Stimulated activated naive B cell treated with anti-CD40 and anti-IgM and Interleukin-4, amounts not matched to agents 10 μg/mL and 1 μg/mL and 100 μg/mL, for 72 hours (primary cell): ENCODE data around the gene RHOT2.
"Not testable (repeated sequence)": the region's sequence is repeated elsewhere in the genome, so short reads cannot be mapped to it uniquely, and the experiment has no call there.

Source experiments
- ATAC-seq, 2 donors: fragments of 150-1000 bp; cut with Tn5 transposase; replicated peaks; 2 replicates each; pipeline ENCODE4 v1.10.0; 2021; ENCODE audit warnings: moderate library complexity in 1 of 2
- DNase-seq: peaks from one replicate; pipeline ENCODE4 v3.0.0; 2021
- H3K27ac Mint-ChIP-seq: one replicate; pipeline ENCODE4 v1.8.0; 2022; ENCODE audit warnings: mild to moderate bottlenecking, mixed read lengths
- H3K27me3 Mint-ChIP-seq, 2 donors: one replicate each; pipeline ENCODE4 v1.8.0; 2022; ENCODE audit warnings: mixed read lengths in 2 of 2
- H3K36me3 Mint-ChIP-seq, 2 donors: one replicate each; pipeline ENCODE4 v1.8.0; 2022; ENCODE audit warnings: mixed read lengths in 2 of 2, mild to moderate bottlenecking in 1 of 2
- H3K4me1 Mint-ChIP-seq, 2 donors: one replicate each; pipeline ENCODE4 v1.8.0; 2022; ENCODE audit warnings: mixed read lengths in 2 of 2, mild to moderate bottlenecking in 1 of 2
- H3K4me3 Mint-ChIP-seq, 2 donors: one replicate each; pipeline ENCODE4 v1.8.0; 2022; ENCODE audit warnings: mild to moderate bottlenecking in 2 of 2, mixed read lengths in 2 of 2, moderate library complexity in 1 of 2
- H3K9me3 Mint-ChIP-seq, 2 donors: one replicate each; pipeline ENCODE4 v1.8.0; 2022; ENCODE audit warnings: mixed read lengths in 2 of 2, mild to moderate bottlenecking in 1 of 2

RHOT2 gene

DNA sequence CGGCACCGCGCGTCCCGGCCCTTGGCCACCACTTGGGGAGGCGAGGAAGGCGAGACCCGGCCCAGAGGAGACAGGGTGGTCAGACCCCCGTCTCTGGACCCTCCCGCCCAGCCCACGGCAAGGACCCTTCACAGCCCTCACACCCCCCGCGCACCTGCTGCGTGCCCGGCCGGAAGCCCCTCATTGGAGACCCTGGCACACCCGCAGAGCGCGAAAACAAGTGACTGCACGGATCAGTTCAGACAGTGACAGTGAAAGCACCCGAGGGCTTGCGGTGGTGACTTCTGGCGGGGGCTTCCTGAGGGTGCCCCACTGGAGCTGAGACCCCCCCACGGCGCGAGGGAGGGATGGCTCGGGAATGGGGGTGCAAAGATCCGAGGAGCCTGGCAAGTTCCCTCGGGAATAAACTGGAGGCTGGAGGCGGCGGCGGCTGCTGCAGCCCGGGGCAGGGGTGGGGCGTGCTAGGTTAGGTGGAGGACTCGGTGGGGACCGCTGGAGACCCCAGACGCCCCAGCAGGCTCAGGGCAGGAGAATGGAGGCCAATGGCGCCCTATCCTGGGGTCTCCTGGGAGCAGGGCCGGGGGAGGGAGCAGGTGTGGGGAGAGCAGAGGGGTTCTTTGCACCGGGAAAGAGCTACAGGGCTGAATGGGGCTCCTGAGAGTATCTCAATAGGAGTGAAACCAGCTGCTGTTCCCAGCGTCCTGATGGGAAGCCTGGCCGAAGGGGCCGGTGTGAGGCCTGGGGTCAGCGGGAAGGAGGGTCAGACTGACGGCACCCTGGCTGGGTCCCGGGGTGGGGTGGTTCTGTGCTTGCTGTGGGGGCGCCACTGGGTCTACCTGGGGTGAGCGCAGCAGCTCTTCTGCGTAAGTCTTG lies 38.5 kb downstream of the RHOT2 start:
- DNase-seq (no peak), ATAC-seq (no peak)
- Mint-ChIP-seq H3K9me3 (no peaks in the 10 kb centered on the region), H3K27me3 (peaks cover 64 to 84% of the 10 kb centered on the region in 2 donors), H3K4me3 (peak overlapping the region in 1 of 2 donors; percentile 21), H3K36me3 (peaks cover 0 to 3% of the 10 kb centered on the region in 2 donors), H3K27ac (no peak overlapping the region), H3K4me1 (peaks cover 7 to 11% of the 10 kb centered on the region in 2 donors)

DNA sequence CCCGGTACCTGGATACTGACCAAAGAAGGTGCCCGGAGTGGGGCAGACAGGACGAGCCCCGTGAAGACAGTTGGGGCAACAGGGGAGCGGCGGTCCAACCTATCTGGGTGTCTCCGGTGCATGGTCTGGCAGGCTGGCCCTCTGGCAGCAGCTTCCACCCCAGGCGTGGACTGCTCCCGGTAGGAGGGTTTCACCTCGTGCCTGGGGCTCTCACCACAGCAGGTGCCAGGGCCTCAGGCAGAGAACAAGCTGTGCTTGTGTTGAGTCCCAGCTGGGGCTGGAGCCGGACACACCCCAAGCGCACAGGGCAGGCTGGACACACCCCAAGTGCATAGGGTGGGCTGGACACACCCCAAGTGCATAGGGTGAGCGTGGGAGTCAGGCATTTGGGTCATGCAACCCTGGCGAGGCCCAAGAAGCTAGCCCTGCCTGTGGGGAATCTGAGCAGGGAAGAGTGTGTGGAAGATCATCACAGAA lies 39.2 kb downstream of the RHOT2 start:
- Mint-ChIP-seq H3K27me3 (peaks cover 57 to 81% of the 10 kb centered on the region in 2 donors), H3K4me3 (no peak overlapping the region), H3K27ac (no peak overlapping the region), H3K4me1 (peaks cover 7 to 11% of the 10 kb centered on the region in 2 donors), H3K9me3 (no peaks in the 10 kb centered on the region), H3K36me3 (peaks cover 0 to 3% of the 10 kb centered on the region in 2 donors)
- DNase-seq = no peak
- ATAC-seq = no peak

DNA sequence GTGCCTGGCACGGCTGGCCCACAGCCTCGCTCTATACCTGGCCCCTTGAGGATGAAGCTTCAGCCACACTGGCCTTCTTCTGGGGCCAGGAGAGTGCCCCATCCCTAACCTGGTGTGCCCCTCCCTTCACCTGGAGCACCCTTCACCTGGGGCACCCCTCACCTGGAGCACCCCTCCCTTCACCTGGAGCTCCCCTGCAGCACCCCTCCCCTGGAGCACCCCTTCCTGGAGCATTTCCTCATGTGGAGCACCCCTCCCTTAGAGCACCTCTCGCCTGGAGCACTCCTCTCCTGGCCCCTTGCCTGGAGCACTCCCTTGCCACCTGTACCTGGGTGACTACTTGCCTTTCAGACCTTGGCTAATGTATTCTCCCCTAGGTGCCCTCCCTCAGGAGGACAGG lies 40.1 kb downstream of the RHOT2 start:
- DNase-seq (no peak), ATAC-seq (no peak)
- H3K27ac Mint-ChIP-seq = no peak overlapping the region
- H3K36me3 Mint-ChIP-seq = no peaks in the 10 kb centered on the region
- H3K27me3 Mint-ChIP-seq = peaks cover 53 to 78% of the 10 kb centered on the region in 2 donors
- no peak overlapping the region for H3K4me3 Mint-ChIP-seq
- H3K9me3 Mint-ChIP-seq = no peaks in the 10 kb centered on the region
- peaks cover 4 to 11% of the 10 kb centered on the region in 2 donors for H3K4me1 Mint-ChIP-seq

DNA sequence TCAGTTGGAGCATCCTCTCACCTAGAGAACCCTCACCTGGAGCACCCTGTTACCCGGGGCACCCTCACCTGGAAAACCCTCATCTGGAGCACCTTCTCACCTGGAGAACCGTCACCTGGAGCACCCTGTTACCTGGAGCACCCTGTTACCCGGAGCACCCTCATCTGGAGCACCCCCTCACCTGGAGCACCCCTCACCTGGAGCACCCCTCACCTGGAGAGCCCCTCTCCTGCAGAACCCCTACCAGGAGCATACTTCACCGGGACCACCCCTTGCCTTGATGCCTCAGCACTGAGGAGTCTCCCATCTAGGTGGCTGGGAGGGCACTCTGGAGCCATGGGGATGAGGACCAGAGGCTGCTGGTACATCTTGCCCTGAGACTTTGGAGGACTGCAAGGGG lies 41.0 kb downstream of the RHOT2 start:
- H3K27ac Mint-ChIP-seq = no peak overlapping the region
- no peaks in the 10 kb centered on the region for H3K36me3 Mint-ChIP-seq
- H3K27me3 Mint-ChIP-seq = peaks cover 49 to 72% of the 10 kb centered on the region in 2 donors
- ATAC-seq (no peak), DNase-seq (no peak)
- H3K9me3 Mint-ChIP-seq = no peaks in the 10 kb centered on the region
- H3K4me3 Mint-ChIP-seq = no peak overlapping the region
- peaks cover 4 to 11% of the 10 kb centered on the region in 2 donors for H3K4me1 Mint-ChIP-seq

DNA sequence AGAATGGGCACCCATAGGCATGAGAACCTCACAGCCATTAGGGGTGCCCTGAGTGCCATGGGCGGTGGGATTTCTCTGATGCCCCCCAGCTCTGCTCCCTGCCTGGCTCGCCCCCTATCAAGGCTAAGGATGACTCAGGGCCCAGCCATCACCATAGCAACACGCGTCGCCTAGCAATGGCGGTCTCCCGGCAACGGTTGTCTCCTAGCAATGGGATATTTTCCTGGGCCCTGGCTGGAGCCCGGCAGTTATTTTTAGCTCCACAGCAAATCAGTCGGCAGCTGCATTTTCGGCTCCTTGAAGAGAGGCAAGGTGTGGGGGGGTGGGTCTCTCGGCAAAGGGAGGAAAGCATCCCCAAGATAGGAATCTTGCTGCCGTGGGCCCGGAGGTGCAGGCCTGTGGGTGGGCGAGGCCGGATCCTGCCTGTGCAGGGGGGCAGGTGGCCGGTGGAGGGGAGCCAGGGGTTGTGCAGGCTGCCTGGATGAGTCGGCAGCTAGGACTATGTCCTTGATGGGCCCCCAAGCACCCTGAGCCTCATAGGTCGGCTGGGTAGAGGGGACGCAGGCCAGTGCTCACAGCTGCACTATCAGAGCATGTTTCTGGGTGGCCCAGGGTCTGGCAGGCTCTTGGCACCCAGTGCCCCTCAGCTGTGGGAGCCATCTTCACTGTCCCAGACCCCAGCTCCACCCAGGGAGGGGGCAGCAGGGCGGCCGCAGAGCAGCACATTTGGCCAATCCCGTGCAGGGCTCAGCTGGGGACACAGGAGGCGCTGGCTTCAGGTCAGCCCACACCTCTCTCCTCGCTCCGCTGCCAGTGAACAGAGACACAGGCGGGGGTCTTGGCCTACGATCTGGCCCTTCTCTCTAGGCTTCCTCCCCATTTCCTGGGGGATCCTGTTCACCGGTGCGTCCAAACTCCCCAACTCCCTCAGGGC lies 41.9 kb downstream of the RHOT2 start:
- H3K9me3 Mint-ChIP-seq = no peaks in the 10 kb centered on the region
- H3K4me1 Mint-ChIP-seq = peaks cover 2 to 18% of the 10 kb centered on the region in 2 donors
- peaks cover 52 to 71% of the 10 kb centered on the region in 2 donors for H3K27me3 Mint-ChIP-seq
- H3K27ac Mint-ChIP-seq = no peak overlapping the region
- H3K4me3 Mint-ChIP-seq = no peak overlapping the region
- ATAC-seq (no peak), DNase-seq (no peak)
- no peaks in the 10 kb centered on the region for H3K36me3 Mint-ChIP-seq

- ATAC-seq (no peak), DNase-seq (no peak)
- Mint-ChIP-seq H3K36me3 (no peaks in the 10 kb centered on the region), H3K4me3 (no peak overlapping the region), H3K27ac (no peak overlapping the region), H3K27me3 (peaks cover 52 to 71% of the 10 kb centered on the region in 2 donors), H3K9me3 (no peaks in the 10 kb centered on the region), H3K4me1 (peaks cover 2 to 18% of the 10 kb centered on the region in 2 donors)
Measured at GRCh38 chr16:710500-711075, 42.7 kb downstream of the RHOT2 start.

GRCh38 chr16:711084-711483 lies 43.2 kb downstream of the RHOT2 start:
- Mint-ChIP-seq H3K4me1 (peaks cover 4 to 20% of the 10 kb centered on the region in 2 donors), H3K4me3 (no peak overlapping the region), H3K36me3 (no peaks in the 10 kb centered on the region), H3K27me3 (peaks cover 52 to 73% of the 10 kb centered on the region in 2 donors), H3K9me3 (no peaks in the 10 kb centered on the region), H3K27ac (no peak overlapping the region)
- ATAC-seq (no peak), DNase-seq (no peak)

DNA sequence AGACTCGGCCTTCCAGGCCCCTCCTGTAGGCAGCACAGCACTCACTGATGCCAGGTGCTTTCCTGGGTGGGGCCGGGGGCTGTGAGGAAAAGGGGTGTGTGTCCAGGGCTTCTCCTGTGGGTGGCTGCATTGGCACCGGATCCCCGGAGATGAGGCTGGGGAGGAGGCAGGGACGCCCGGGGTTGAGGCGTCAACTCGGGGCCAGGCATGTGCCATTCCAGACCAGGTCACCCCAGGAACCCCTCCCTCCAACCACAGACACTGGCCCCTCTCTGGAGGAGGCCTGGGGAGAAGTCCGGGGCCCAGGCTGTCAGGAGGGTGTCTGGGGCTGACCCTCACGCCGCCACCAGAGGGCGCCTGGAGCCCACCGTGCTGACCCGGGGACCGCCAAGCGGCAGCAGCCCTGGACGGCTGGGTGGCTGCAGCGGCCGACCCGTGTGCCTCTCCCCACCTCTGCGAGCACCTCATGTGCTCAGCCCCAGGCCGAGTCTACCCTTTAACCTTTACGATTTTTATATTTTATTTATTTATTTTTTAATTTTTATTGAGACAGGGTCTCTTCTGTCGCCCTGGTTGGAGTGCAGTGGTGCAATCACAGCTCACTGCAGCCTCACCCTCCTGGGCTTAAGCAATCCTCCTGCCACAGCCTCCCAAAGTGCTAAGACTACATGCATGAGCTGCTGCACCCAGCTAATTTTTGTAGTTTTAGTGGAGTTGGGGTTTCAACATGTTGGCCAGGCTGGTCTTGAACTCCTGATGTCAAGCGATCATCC lies 43.8 kb downstream of the RHOT2 start:
- DNase-seq (peak; percentile 63), ATAC-seq (peak; percentile 73 to 74)
- Mint-ChIP-seq H3K27ac (no peak overlapping the region), H3K36me3 (no peaks in the 10 kb centered on the region), H3K9me3 (no peaks in the 10 kb centered on the region), H3K4me1 (peaks cover 5 to 19% of the 10 kb centered on the region in 2 donors), H3K27me3 (peaks cover 50 to 73% of the 10 kb centered on the region in 2 donors), H3K4me3 (no peak overlapping the region)

DNA sequence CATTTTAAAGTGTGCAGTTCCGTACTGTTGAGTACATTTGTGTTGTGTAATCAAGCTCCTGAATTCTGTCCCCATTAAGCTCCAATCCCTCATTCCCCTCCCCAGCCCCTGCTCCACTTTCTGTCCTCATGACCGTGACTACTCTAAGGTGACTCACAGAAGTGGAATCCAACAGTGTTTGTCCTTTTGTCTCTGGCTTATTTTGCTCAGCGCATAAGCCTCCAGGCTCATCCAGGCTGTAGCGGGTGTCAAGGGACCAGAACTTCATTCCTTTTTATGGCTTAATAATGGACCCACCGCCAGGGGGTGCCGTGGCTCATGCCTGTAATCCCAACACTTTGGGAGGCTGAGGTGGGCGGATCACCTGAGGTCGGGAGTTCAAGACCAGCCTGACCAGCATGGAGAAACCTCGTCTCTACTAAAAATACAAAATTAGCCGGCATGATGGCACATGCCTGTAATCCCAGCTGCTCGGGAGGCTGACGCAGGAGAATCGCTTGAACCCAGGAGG lies 44.9 kb downstream of the RHOT2 start:
- Mint-ChIP-seq H3K4me1 (peaks cover 5 to 17% of the 10 kb centered on the region in 2 donors), H3K27me3 (peaks cover 41 to 62% of the 10 kb centered on the region in 2 donors)
- not testable (repeated sequence) for H3K4me3 Mint-ChIP-seq, ATAC-seq, H3K9me3 Mint-ChIP-seq, H3K36me3 Mint-ChIP-seq, H3K27ac Mint-ChIP-seq
- DNase-seq = peak; percentile 38

- no peak overlapping the region for H3K4me3 Mint-ChIP-seq
- DNase-seq = no peak
Measured at GRCh38 chr16:714079-714478, 46.1 kb downstream of the RHOT2 start.

DNA sequence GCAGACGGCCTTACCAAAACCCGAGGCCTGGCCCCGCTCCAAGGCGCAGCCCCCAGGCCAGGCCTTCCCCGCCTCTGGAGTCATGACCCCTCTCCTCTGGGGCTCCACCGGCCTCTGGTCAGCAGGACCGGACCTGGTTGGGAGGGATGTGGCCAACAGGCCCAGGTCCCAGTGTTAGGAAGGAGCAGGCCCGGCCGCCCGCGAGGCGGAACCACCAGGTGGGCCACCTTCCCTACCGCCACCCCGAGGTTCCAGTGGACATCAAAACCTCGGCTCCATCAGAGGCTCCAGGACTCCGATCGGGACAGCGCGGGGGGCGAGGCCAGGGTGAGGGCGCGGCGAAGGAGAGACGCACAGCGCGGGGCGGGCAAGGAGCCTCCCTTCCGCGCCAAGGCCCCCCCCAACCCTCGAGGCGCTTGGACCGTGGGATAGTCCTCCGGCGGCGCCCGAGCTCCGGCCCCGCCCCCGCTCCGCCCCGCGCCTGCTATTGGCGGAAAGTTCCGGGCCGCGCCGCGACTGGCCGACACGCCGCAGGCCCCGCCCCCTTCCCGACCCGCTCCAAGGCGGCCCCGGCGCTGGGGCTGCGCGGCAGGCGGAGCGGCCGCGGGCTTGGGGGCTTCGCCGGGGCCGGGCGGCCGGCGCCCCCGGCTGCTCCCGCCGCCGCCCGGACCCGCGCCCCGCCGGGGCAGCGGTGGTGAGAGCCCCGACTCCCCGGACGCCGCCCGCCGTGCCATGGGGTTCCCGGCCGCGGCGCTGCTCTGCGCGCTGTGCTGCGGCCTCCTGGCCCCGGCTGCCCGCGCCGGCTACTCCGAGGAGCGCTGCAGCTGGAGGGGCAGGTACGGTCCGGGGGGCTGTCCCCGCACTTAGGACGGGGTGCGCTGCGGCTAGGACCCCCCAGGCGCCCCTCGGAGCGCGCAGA lies 46.9 kb downstream of the RHOT2 start, which contains the start of gene METRN:
TSS of gene METRN (plus strand) at position 561 of the 919 bp plus-strand sequence. CDS start at position 733, 172 bp downstream.
- peak within 1 kb of the TSS; percentile 59 to 72 for H3K4me3 Mint-ChIP-seq
- H3K27me3 Mint-ChIP-seq = peaks cover 22 to 42% of the 10 kb centered on the region in 2 donors
- H3K27ac Mint-ChIP-seq = peak within 1 kb of the TSS; percentile 37
- H3K4me1 Mint-ChIP-seq = peaks cover 9 to 27% of the 10 kb centered on the region in 2 donors
- peak; percentile 74 for DNase-seq
- H3K36me3 Mint-ChIP-seq = no peaks in the 10 kb centered on the region
- peak; percentile 83 to 88 for ATAC-seq
- H3K9me3 Mint-ChIP-seq = no peaks in the 10 kb centered on the region

More at GRCh38 chr16:714079-714478, 46.1 kb downstream of the RHOT2 start:
- Mint-ChIP-seq H3K36me3 (no peaks in the 10 kb centered on the region), H3K27me3 (peaks cover 29 to 50% of the 10 kb centered on the region in 2 donors), H3K9me3 (no peaks in the 10 kb centered on the region), H3K27ac (no peak overlapping the region), H3K4me1 (peaks cover 7 to 19% of the 10 kb centered on the region in 2 donors)
- no peak for ATAC-seq

DNA sequence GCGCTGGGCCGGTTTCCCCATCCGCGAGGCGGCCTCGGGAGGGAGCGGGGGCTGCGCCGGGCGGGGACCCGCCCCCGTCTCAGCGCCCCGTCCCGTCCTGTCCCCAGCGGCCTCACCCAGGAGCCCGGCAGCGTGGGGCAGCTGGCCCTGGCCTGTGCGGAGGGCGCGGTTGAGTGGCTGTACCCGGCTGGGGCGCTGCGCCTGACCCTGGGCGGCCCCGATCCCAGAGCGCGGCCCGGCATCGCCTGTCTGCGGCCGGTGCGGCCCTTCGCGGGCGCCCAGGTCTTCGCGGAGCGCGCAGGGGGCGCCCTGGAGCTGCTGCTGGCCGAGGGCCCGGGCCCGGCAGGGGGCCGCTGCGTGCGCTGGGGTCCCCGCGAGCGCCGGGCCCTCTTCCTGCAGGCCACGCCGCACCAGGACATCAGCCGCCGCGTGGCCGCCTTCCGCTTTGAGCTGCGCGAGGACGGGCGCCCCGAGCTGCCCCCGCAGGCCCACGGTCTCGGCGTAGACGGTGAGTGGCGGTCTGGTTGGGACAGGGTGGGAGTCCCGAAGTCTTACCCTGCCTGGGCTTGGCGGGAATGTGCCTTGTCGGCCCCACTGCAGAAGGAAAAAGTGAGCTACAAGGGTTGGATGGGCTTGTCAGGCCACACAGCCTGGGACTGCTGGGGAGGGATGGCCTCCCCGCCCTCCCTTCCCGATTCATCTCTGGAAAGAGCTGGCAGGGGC lies 47.7 kb downstream of the RHOT2 start:
- Mint-ChIP-seq H3K9me3 (no peaks in the 10 kb centered on the region), H3K27me3 (peaks cover 15 to 36% of the 10 kb centered on the region in 2 donors), H3K4me3 (peak overlapping the region; percentile 59 to 72), H3K27ac (peak overlapping the region; percentile 37), H3K36me3 (no peaks in the 10 kb centered on the region), H3K4me1 (peaks cover 15 to 35% of the 10 kb centered on the region in 2 donors)
- DNase-seq (no peak), ATAC-seq (peak; percentile 7 to 12)
